GM19035 (cell line): ENCODE data around the gene SIK3.

ENCODE experiments used
- ATAC-seq: cut with Tn5 transposase; IDR thresholded peaks from one replicate; pipeline ENCODE4 v1.9.1; 2021; ENCODE audit not compliant: unreplicated experiment

Gene SIK3

GRCh38 chr11:116829525-116830183, 268.6 kb downstream of the SIK3 start, which contains the start of gene APOC3:
TSS of gene APOC3 (plus strand) at chr11:116829907. CDS start at chr11:116830583, 676 bp downstream.
- no peak for ATAC-seq

- ATAC-seq: no peak
Measured at GRCh38 chr11:116828632-116829524, 269.4 kb downstream of the SIK3 start.

DNA sequence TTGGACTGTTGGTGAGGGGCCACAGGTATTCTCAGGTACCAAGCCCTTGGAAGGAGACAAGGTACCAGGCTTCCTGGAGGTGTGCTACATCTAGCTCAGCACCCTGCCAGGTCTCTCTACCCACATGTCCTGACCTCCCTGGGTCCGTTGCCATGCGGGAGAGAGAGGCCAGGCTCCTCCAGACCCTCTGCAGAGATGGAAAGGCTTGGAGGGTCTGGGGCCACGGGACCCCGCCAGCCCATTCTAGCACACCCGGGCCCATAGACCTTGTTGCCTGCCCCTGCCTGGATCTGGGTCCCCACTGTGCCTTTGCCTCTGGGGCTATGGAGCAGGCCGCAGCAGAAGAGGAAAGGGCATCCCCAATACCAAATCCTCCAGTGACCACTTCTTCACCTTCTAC, 270.8 kb downstream of the SIK3 start:
- ATAC-seq: no peak

DNA sequence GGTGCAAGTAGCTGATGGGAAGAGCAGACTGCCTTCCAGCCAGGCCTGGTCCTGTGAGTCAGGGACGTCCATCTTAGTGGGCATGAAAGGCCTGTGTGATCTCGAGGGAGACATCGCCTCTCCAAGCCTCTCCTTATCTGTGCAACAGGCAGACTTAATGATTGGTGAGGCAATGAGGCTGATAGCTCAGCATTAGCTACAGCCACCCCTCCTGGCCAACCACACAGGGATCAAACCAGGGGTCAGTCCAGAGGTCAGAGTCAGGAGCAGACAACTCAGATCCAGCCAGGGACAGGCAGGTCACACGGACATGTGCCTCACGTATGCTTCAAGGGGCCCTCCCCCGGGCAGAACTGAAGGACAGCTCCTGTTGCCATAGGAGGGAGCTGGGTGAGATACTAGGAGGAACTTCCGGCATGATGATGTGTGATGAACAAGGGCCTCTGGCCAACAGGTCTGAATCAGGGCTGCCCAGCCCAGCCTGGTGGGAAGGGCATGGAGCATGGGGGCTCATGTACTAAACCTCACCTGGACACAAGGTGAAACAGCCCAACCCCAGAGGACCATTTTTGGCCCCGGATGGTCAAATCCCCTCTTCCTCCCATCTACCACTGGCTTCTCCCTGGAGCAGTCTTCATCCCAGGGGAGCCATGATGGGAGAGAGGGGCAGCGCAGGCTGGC, 271.3 kb downstream of the SIK3 start:
- no peak for ATAC-seq

DNA sequence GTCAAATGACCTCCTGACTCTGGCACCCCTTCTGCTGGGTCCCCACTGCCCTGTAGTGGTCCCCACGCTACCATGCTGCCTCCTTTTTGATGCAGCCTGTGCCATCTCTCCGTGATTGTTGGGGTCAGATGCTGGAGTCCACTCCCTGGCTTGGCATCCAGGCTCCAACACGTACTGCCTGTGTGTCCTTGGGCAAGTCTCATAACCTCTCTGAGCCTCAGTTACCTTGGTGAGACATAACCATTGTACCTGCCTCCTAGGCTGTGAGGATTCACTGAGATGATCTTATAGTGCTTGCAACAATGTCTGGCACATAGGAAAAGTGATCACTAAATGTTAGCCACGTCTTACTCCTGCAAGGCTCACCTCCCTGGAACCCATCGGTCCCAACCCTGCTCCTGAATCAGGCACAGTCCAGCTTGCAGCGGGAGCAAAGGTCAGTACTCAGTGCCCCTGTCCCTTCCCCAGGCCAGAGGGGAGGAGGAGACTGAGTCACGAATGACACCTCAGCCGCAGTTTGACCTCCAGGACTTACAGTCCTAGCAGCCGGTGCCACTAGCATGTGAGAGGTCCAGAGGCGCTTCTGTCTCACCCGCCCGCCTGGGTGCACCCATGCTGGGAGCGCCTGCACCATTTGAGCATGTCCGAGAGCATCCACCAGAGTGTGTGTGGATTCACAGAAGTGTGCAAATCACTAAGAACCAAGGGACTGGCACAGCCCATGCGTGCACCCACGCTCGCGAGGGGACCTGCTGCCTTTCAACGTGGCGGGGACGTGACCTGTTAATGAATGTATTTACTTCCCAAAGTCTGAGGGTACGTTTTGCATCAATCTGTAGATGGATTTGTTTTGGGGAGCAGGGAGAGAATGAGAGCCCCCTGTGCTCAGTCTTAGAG, 272.1 kb downstream of the SIK3 start:
- no peak for ATAC-seq

DNA sequence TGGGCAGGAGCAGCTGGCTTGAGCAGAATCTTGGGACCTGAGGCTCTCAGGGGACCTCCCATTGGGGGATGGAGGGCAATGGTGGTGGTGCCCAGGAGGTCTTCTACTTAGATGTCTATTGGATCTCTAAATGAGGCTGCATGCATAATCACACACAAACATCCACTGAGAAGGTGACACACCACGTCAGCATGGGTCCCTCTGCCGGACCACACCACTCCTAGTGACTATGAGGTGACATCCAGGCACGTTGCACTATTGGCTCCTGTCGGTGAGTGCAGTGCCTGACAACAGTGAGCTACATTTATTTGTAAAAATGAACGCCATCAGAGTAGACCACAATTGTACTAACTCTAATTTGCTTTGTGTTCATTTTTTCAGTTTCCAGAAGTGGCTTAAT, 272.8 kb downstream of the SIK3 start:
- ATAC-seq: no peak

- no peak for ATAC-seq
Measured at GRCh38 chr11:116823031-116823843, 275.0 kb downstream of the SIK3 start, which contains the start of gene APOA4. TSS of gene APOA4 (minus strand) at chr11:116823304. CDS start at chr11:116823191, 113 bp downstream.

DNA sequence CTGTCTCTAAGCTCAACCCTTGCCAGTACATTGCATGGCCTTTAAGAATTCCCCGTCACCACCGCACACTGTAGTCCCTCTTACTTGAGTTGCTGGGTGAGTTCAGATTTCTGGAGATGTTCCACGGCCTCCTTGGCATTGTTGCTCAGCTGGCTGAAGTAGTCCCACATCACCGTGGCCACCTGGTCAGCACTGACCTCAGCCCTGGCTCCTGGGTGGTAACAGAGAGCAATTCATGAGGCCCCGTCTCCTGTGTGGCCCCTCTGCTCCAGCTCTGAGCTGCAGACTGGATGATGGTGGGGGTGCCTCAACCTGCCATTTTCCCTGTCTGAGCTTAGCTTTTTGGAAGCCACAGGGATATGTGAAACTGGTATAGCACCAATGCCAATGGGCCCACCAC, 275.7 kb downstream of the SIK3 start:
- ATAC-seq: no peak

- no peak for ATAC-seq
Measured at GRCh38 chr11:116821050-116821918, 276.9 kb downstream of the SIK3 start.

GRCh38 chr11:116819049-116819448, 279.2 kb downstream of the SIK3 start:
- ATAC-seq: no peak

DNA sequence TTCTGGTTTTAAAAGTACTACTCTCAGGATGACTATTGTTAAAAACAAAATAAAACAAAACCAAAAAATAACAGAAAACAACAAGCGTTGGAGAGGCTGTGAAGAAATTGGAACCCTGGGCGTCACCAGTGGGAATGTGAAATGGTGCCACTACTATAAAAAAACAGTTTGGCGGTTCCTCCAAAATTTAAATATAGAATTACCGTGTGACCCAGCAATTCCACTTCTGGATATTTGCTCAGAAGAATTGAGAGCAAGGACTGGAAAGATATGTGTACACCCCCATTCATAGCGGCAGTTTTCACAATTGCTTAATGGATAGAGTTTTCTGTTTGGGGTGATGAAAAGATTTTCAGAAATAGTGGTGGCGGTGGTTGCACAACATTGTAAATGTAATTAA, 283.7 kb downstream of the SIK3 start:
- ATAC-seq: no peak

GRCh38 chr11:116813781-116814471, 284.3 kb downstream of the SIK3 start:
- ATAC-seq: no peak

- no peak for ATAC-seq
Measured at GRCh38 chr11:116813170-116813569, 285.1 kb downstream of the SIK3 start.

DNA sequence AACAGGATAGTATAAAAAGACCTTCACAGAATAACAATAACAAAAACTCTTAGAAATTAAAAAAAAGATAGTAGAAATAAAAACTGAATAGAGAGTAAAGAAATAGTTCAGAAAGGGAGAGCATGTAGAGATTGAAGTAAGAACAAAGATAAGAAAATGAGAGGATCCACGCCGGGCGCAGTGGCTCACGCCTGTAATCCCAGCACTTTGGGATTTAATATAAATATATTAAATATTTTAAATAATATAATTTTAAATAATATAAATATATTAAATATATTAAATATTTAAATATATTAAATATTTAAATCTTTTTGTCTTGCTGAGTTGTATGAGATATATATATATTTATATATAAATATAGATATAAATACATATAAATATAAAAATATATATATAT, 286.1 kb downstream of the SIK3 start:
- no peak for ATAC-seq

DNA sequence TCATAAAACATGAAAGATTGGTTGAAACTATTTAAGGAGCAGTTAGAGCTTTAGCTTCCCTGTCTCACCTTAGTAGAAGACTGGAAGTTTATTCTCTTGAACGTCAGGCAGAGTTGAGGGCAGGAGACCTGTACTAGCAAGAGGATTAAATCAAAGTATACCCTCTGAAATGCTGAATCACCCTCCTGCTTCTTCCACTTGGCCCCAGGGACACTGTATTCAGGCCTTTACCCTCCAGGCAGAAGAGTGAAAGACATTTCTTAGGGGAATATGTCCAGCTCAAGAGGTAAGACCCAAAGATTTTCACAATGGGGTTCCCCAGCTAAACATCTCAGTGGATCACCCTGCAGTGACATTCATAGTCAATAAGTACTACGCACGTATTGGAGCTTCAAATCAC, 287.0 kb downstream of the SIK3 start:
- no peak for ATAC-seq

DNA sequence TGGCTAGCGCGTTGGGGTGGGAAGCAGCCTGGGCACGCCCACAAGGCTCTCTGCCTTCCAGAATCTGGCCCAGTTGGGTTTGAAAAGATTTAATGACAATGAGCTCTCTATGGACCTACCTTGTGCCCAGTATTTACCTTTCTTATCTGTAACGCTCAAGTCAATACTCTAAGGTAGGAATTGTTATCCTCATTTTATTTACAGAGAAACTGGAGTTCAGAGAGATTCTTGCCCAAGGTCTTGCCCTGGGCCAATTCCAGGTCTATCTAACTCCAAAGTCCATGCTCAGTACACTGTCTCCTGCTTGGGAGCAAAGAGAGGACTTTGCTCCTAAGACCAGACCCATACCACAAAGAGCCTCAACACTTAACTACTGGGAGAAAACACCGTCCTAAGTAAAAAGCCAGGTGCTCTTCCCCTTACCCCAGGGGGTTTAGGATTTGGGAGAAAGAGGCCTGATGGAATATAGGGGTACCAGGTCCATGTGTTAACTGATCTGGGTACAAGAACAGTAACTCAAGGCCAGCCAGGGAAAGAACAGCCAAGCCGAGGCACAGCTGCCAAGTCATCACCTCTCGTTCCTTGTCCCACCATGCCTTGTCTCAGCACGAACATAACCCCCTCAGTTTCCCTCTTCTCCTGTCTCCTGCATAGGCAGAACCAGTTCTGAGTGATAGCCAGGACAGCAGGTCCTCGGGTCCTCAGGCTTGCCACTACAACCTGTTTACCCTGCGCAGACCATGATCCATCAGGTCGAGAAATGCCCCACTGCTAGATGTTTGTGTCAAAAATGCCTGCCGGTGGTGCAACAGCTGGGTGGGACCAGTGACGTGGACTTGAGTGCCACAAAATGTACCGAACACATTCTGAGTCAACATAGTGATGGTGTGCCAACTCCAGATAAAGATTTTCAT, 289.7 kb downstream of the SIK3 start:
- ATAC-seq: no peak

DNA sequence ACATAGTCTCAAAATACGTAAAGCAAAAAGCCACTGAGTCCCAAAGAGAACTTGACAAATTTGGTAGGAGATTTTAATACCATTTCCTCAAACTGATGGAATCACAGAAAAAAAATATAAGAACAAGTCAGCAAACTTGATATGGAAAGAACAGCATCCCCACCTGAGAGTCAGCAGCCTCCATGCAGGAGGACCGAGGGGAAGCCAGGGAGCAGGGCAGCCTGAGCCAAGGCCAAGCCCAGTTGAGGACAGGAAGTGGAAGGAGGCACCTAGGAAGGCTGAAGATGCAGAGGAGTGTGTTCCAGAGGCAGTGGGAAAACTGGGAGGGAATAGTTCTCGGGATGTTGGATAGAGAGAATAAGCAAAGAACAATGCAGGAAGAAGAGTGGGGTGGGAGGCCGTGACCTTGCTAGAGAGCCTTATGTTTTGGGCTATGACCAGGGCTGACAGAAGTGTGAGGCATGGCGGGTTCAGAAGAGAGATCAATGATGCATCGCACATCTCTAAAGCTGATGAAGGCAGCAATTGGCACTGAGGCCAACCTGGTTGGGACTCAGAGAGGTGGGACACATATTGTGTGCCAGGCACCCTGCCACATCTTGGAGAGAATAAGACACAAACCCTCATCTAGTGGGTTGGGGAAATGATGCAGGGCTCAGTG, 290.5 kb downstream of the SIK3 start:
- no peak for ATAC-seq
